Measurements from ENCODE around the gene POFUT1. TPM values are rescaled to one million over a fixed set of nuclear protein-coding genes. Genes with fewer than 3 reads are reported as not detected.

POFUT1 gene
- total RNA-seq, 4 donors from 2014 or later: 22.8 to 39.9 (median 31.4) TPM

DNA sequence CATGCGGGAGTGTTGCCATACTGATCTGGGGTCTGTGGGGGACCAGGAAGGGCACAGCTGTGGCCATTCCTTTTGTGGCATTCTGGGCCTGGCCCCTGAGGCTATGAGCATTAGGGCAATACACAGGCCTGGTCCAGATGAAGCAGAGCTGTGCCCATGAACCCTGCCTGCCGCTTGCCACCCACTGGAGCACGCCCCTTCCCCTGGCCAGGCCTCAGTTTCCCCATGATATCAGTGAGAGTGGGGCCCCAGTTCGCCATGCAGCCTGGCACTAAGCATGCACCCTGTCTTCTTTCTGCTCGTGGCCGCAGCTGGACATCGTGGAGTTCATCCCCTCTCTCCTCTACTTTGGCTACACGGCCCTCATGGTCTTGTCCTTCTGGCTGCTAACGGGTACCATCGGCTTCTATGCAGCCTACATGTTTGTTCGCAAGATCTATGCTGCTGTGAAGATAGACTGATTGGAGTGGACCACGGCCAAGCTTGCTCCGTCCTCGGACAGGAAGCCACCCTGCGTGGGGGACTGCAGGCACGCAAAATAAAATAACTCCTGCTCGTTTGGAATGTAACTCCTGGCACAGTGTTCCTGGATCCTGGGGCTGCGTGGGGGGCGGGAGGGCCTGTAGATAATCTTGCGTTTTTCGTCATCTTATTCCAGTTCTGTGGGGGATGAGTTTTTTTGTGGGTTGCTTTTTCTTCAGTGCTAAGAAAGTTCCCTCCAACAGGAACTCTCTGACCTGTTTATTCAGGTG lies 42.5 kb upstream of the POFUT1 start:
- TF ChIP-seq, protein P1, sequence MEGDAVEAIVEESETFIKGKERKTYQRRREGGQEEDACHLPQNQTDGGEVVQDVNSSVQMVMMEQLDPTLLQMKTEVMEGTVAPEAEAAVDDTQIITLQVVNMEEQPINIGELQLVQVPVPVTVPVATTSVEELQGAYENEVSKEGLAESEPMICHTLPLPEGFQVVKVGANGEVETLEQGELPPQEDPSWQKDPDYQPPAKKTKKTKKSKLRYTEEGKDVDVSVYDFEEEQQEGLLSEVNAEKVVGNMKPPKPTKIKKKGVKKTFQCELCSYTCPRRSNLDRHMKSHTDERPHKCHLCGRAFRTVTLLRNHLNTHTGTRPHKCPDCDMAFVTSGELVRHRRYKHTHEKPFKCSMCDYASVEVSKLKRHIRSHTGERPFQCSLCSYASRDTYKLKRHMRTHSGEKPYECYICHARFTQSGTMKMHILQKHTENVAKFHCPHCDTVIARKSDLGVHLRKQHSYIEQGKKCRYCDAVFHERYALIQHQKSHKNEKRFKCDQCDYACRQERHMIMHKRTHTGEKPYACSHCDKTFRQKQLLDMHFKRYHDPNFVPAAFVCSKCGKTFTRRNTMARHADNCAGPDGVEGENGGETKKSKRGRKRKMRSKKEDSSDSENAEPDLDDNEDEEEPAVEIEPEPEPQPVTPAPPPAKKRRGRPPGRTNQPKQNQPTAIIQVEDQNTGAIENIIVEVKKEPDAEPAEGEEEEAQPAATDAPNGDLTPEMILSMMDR (IDR thresholded peaks at IDR 0.05; ENCODE audit: low read depth): no peak

GRCh38 chr20:32165836-32166545 lies 41.7 kb upstream of the POFUT1 start:
- TF ChIP-seq, protein P1 (IDR thresholded peaks at IDR 0.05; ENCODE audit: low read depth): no peak

DNA sequence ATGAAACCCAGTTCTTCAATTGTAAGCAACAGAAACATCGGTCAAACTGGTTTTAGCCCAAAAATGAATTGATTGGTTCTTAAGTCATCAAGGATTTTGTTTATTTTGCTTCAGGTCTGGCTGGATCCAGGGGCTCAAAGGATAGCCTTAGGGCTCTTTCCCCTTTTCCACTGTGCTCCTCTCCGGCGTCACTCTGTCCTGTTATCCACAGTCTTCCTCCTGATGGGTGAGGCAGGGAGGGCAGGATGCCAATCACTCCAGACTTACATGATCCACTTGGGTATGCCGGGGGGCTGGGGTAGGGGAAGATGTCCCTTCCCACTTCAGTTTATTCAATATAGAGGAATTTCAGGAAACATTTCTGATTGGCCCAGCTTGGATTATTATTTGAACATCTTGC lies 40.1 kb upstream of the POFUT1 start:
- TF ChIP-seq, protein P1 (IDR thresholded peaks at IDR 0.05; ENCODE audit: low read depth): no peak

DNA sequence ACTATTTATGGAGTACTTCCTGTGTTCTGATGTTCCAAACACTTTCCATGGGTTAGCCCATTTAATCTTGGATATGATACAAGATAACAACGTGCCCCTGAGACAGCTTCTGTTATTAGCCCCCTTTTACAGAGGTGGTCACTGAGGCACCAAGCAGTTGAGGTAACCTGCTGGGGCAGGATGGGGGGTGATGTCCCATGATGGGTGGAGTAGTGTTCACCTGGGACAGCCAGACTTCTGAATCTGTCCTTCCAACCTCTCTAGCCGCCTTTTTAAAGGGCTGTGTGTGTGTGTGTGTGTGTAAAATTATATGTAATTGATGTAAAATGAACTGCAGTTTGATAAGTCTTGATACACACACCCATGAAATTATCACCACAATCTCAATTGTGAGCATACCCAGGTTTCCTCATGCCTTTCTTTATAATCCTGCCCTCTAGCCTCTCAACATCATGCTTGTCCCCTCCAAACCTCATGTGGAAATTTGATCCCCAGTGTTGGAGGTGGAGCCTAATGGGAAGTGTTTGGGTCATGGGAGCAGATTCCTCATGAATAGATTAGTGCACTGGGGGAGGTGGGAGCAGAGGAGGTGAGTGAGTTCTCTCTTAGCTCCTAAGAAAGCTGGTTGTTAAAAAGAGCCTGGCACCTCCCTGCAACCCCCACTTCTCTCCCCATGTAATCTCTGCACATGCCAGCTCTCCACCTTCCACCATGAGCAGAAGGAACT lies 39.3 kb upstream of the POFUT1 start:
- TF ChIP-seq, protein P1 (IDR thresholded peaks at IDR 0.05; ENCODE audit: low read depth): no peak

- TF ChIP-seq, protein P1 (IDR thresholded peaks at IDR 0.05; ENCODE audit: low read depth): no peak
Observed at GRCh38 chr20:32179515-32179914, 28.2 kb upstream of the POFUT1 start.

DNA sequence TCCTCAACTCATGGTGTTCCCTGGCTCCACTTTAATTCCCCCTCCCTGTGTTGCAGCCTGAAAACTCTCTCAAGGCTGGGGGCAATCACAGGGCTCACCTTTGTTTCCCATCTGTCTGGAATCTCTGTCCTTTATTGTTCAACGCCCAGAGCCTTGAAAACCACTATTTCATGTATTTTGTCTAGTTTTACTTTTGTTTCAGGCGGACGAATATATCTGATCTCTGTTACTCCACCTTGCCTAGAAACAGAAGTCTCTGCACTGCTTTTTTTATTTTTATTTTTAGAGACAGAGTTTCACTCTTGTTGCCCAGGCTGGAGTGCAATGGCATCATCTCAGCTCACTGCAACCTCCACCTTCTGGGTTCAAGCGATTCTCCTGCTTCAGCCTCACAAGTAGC lies 27.7 kb upstream of the POFUT1 start:
- TF ChIP-seq, protein P1 (IDR thresholded peaks at IDR 0.05; ENCODE audit: low read depth): no peak

DNA sequence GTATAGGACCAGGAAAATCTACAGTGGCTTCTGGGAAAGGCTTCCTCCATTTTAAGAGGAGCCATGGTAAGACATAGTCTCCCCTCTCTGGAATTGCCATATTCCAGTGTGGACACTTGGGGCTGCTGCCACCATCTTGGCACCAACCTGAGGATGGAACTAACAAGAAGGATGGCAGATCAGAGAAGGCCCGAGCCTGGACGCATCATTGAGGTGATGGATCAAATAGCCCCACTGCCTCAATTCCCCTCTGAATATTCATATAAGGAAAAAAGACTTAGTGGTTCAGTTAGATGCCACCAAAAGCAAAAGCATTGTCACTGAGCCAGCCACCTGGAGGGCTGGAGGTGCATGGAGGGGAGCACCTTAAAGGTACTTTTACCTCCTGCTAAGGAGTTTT lies 26.1 kb upstream of the POFUT1 start:
- TF ChIP-seq, protein P1 (IDR thresholded peaks at IDR 0.05; ENCODE audit: low read depth): no peak
